Suprapubic skin (tissue), 4 donors: ENCODE measurements around the gene SPRTN.

Experiments
- CTCF ChIP-seq, 2 donors: fragments of 200-600 bp in 1 of 2; fragments of 450-650 bp in 1 of 2; sonication (generic) in 1 of 2; IDR thresholded peaks; one replicate each; pipeline ENCODE4 v1.5.1; 2016 to 2019; ENCODE audit warnings: antibody characterized with exemption in 2 of 2, mild to moderate bottlenecking in 1 of 2, moderate library complexity in 1 of 2
- POLR2A ChIP-seq, 2 donors: fragments of 450-650 bp; IDR thresholded peaks; one replicate each; pipeline ENCODE4 v1.6.1; 2017; ENCODE audit warnings: antibody characterized with exemption in 2 of 2, mild to moderate bottlenecking in 2 of 2, moderate library complexity in 2 of 2
- POLR2AphosphoS5 ChIP-seq, 3 donors: sonication (generic); formaldehyde crosslinking; IDR thresholded peaks; one replicate each; pipeline ENCODE4 v1.6.1; 2017; ENCODE audit warnings: antibody characterized with exemption in 3 of 3

GRCh38 chr1:231362325-231362724 lies 24.2 kb downstream of the SPRTN start:
- TF ChIP-seq CTCF (IDR thresholded peaks at IDR 0.05) (no peak), POLR2AphosphoS5 (IDR thresholded peaks at IDR 0.05) (no peak), POLR2A (IDR thresholded peaks at IDR 0.05) (no peak)
